Suprapubic skin (tissue), 4 donors: Measurements from ENCODE around the gene MPZL3. TPM values are rescaled to one million over a fixed set of nuclear protein-coding genes. Genes with fewer than 3 reads are reported as not detected.

ENCODE experiments used
- DNase-seq, 2 donors: peaks; one replicate each; pipeline ENCODE4 v3.0.0-alpha.2; 2019; ENCODE audit warnings: low spot score in 2 of 2
- H3K27ac ChIP-seq: fragments of 200-600 bp; sonication (generic); one replicate; pipeline ENCODE4 v1.5.1; 2019
- H3K27me3 ChIP-seq: fragments of 200-600 bp; sonication (generic); one replicate; pipeline ENCODE4 v1.5.1; 2019
- H3K36me3 ChIP-seq: fragments of 200-600 bp; sonication (generic); one replicate; pipeline ENCODE4 v1.5.1; 2019
- H3K4me1 ChIP-seq: fragments of 200-600 bp; sonication (generic); one replicate; pipeline ENCODE4 v1.5.1; 2019
- H3K4me3 ChIP-seq: fragments of 200-600 bp; sonication (generic); one replicate; pipeline ENCODE4 v1.5.1; 2019; ENCODE audit warnings: mild to moderate bottlenecking
- H3K9me3 ChIP-seq: fragments of 200-600 bp; sonication (generic); one replicate; pipeline ENCODE4 v1.5.1; 2019
- EP300 ChIP-seq: sonication (generic); formaldehyde crosslinking; IDR thresholded peaks from one replicate; pipeline ENCODE4 v1.6.1; 2017; ENCODE audit warnings: antibody characterized with exemption
- POLR2A ChIP-seq, 2 donors: fragments of 450-650 bp; IDR thresholded peaks; one replicate each; pipeline ENCODE4 v1.6.1; 2017; ENCODE audit warnings: antibody characterized with exemption in 2 of 2, mild to moderate bottlenecking in 2 of 2, moderate library complexity in 2 of 2
- POLR2AphosphoS5 ChIP-seq, 3 donors: sonication (generic); formaldehyde crosslinking; IDR thresholded peaks; one replicate each; pipeline ENCODE4 v1.6.1; 2017; ENCODE audit warnings: antibody characterized with exemption in 3 of 3
- WGBS: methylation state at CpG from one replicate; pipeline ENCODE4 v1.1.5; 2018; 5-methylcytosine and 5-hydroxymethylcytosine counted together
- total RNA-seq, 4 donors: library from RNA; depleted of rRNA; stranded (reverse); fragments of >200 nt; gene quantifications; one replicate each; pipeline ENCODE4 v1.1.0, GENCODE V29; 2016
- TF ChIP-seq, protein P1 (sequence below), 2 donors: fragments of 200-600 bp in 1 of 2; fragments of 450-650 bp in 1 of 2; sonication (generic) in 1 of 2; IDR thresholded peaks; one replicate each; pipeline ENCODE4 v1.5.1; 2016 to 2019; ENCODE audit warnings: antibody characterized with exemption in 2 of 2, mild to moderate bottlenecking in 1 of 2, moderate library complexity in 1 of 2

MPZL3 gene
- total RNA-seq, 4 donors from 2014 or later = 23.9 to 87.2 (median 56.1) TPM

DNA sequence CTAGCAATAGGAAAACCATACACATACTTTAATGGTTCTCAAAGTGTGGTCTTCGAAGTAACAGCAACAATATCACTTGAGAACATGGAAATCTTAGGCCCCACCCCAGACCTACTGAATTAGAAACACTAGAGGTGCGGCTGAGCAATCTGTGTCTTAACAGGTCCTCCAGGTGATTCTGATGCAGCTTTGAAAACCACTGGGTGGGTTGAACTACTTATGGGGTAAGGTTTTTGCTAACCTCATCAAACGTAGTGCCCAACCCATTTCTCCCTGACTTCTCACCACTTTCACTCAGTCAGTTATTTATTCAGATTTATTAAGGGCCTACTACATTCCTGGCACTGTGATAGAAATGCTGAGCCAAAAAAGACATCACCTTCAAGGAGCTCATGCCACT, 8.2 kb upstream of the MPZL3 start:
- H3K27ac ChIP-seq = no peak overlapping the region
- WGBS = 73% methylated on average over 3 of the region's 3 CpGs
- no peaks in the 10 kb centered on the region for H3K9me3 ChIP-seq
- peaks cover 8% of the 10 kb centered on the region for H3K36me3 ChIP-seq
- TF ChIP-seq EP300 (no peak), POLR2AphosphoS5 (IDR thresholded peaks at IDR 0.05) (no peak), POLR2A (IDR thresholded peaks at IDR 0.05) (no peak)
- TF ChIP-seq, protein P1, sequence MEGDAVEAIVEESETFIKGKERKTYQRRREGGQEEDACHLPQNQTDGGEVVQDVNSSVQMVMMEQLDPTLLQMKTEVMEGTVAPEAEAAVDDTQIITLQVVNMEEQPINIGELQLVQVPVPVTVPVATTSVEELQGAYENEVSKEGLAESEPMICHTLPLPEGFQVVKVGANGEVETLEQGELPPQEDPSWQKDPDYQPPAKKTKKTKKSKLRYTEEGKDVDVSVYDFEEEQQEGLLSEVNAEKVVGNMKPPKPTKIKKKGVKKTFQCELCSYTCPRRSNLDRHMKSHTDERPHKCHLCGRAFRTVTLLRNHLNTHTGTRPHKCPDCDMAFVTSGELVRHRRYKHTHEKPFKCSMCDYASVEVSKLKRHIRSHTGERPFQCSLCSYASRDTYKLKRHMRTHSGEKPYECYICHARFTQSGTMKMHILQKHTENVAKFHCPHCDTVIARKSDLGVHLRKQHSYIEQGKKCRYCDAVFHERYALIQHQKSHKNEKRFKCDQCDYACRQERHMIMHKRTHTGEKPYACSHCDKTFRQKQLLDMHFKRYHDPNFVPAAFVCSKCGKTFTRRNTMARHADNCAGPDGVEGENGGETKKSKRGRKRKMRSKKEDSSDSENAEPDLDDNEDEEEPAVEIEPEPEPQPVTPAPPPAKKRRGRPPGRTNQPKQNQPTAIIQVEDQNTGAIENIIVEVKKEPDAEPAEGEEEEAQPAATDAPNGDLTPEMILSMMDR (IDR thresholded peaks at IDR 0.05) = no peak
- H3K27me3 ChIP-seq = no peaks in the 10 kb centered on the region
- H3K4me1 ChIP-seq = peaks cover 28% of the 10 kb centered on the region
- DNase-seq = no peak
- no peak overlapping the region for H3K4me3 ChIP-seq

DNA sequence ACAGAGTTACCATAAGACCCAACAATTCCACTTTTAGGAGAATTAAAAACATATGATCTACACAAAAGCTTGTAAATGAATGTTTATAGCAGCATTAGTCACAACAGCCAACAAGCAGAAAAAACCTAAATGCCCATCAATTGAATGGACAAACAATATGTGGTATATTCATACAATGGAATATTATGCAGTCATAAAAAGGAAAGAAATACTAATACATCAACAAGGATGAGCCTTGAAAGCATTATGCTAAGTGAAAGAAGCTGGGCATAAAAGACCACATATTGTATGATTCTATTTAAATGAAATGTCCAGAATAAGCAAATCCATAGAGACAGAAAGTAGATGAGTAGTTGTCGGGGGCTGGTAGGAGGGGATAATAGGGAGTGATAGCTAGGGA, 7.0 kb upstream of the MPZL3 start:
- peaks cover 3% of the 10 kb centered on the region for H3K27me3 ChIP-seq
- DNase-seq = no peak
- H3K4me1 ChIP-seq = peaks cover 16% of the 10 kb centered on the region
- no peak overlapping the region for H3K27ac ChIP-seq
- TF ChIP-seq, protein P1 (IDR thresholded peaks at IDR 0.05) = no peak
- no peak for TF ChIP-seq EP300
- no peak for TF ChIP-seq POLR2A (IDR thresholded peaks at IDR 0.05)
- TF ChIP-seq POLR2AphosphoS5 (IDR thresholded peaks at IDR 0.05) = no peak
- no peak overlapping the region for H3K4me3 ChIP-seq
- peaks cover 8% of the 10 kb centered on the region for H3K36me3 ChIP-seq
- 100% methylated on average over 1 of the region's 1 CpG for WGBS
- no peaks in the 10 kb centered on the region for H3K9me3 ChIP-seq

DNA sequence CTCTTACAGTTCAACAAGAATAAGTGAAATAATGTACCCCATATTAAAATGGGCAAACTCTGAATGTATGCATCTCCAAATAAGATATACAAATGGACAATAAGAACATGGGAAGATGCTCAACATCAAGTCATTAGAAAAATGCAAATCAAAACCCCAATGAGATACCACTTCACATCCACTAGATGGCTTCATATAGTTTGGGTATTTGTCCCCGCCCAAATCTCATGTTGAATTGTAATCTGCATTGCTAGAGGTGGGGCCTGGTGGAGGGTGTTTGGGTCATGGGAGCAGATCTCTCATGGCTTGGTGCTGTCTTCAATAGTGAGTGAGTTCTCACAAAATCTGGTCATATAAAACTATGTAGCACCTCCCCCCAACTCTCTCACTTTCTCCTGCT, 6.2 kb upstream of the MPZL3 start:
- TF ChIP-seq POLR2A (IDR thresholded peaks at IDR 0.05) (no peak), EP300 (no peak), POLR2AphosphoS5 (IDR thresholded peaks at IDR 0.05) (no peak)
- TF ChIP-seq, protein P1 (IDR thresholded peaks at IDR 0.05) = peak in 1 of 2 donors; percentile 19
- Histone ChIP-seq H3K9me3 (no peaks in the 10 kb centered on the region), H3K4me1 (peaks cover 12% of the 10 kb centered on the region), H3K4me3 (no peak overlapping the region), H3K27ac (no peak overlapping the region), H3K36me3 (peaks cover 8% of the 10 kb centered on the region), H3K27me3 (peaks cover 3% of the 10 kb centered on the region)
- no peak for DNase-seq
- 0% methylated on average over 1 of the region's 1 CpG for WGBS

DNA sequence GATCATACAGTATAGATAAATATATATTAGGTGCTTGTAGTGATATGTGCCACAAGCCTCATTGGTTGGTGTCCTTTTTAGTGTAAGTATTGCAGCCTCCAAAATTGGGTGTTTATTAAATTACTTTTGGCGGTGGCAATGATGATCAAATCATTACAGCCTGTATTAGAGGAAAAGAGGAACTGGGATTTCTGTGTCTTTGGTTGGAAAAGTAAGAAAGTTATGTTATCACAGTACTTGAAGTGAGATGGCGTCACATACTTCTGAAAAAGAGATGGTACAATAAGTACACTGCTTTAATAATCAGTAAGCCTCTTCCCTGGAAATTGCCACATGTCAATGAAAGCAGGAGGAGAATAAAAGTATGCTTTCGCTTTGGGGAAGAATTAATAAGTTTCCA, 523 bp upstream of the MPZL3 start:
- Histone ChIP-seq H3K27me3 (peaks cover 8% of the 10 kb centered on the region), H3K36me3 (no peaks in the 10 kb centered on the region), H3K4me1 (peaks cover 10% of the 10 kb centered on the region), H3K9me3 (no peaks in the 10 kb centered on the region), H3K4me3 (peak overlapping the region; percentile 72), H3K27ac (peak overlapping the region; percentile 95)
- 65% methylated on average over 3 of the region's 3 CpGs for WGBS
- TF ChIP-seq, protein P1 (IDR thresholded peaks at IDR 0.05) = no peak
- no peak for TF ChIP-seq POLR2A (IDR thresholded peaks at IDR 0.05)
- no peak for TF ChIP-seq EP300
- TF ChIP-seq POLR2AphosphoS5 (IDR thresholded peaks at IDR 0.05) = no peak
- DNase-seq = no peak

DNA sequence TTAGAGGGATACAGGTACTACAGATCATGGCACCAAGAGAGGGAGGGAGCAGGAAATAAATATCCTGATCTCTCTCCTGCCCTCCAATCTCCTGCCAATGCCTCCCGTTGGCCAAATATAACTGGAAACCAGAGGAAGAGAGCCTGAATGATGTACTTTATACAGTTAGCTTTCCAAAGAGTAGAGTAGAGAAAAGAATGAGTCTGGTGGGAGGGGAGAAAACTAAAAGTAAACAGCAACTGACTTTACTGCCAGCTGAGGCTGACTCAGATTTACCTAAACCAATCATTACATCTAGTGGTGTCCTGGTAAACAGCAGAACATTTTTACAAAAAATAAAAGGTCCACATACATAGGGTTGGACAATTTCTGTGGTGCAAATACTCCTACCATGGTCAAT, 5.1 kb downstream of the MPZL3 start:
- DNase-seq = no peak
- Histone ChIP-seq H3K9me3 (no peaks in the 10 kb centered on the region), H3K36me3 (no peaks in the 10 kb centered on the region), H3K27ac (no peak overlapping the region), H3K4me3 (no peak overlapping the region), H3K4me1 (peaks cover 8% of the 10 kb centered on the region), H3K27me3 (peaks cover 4% of the 10 kb centered on the region)
- TF ChIP-seq, protein P1 (IDR thresholded peaks at IDR 0.05) = no peak
- TF ChIP-seq POLR2A (IDR thresholded peaks at IDR 0.05) = no peak
- TF ChIP-seq POLR2AphosphoS5 (IDR thresholded peaks at IDR 0.05) = no peak
- TF ChIP-seq EP300 = no peak
- WGBS = 50% methylated on average over 1 of the region's 1 CpG
